Keratinocyte (primary cell): ENCODE data around the gene IKZF1. TPM values are rescaled to one million over a fixed set of nuclear protein-coding genes. Genes with fewer than 3 reads are reported as not detected.

ENCODE experiments used
- DNase-seq: peaks from one replicate; pipeline ENCODE4 v3.0.0-alpha.2; 2011; ENCODE audit warnings: low read depth, missing footprints, low spot score
- FAIRE-seq: peaks from 2 replicates; lab custom pipeline; 2011; peaks lifted over from hg19 to GRCh38; lab: Jason Lieb, UNC
- H2AFZ ChIP-seq: 2 replicates; pipeline ENCODE4 v1.6.0; 2012; ENCODE audit warnings: low read length, control low read depth, inconsistent platforms; ENCODE audit not compliant: control insufficient read depth
- H3K27ac ChIP-seq: 2 replicates; pipeline ENCODE4 v1.5.1; 2011; ENCODE audit warnings: low read length; ENCODE audit not compliant: control insufficient read depth, insufficient read depth
- H3K27me3 ChIP-seq: 3 replicates; pipeline ENCODE4 v1.6.0; 2011; ENCODE audit warnings: low read length; ENCODE audit not compliant: control insufficient read depth, insufficient read depth; ENCODE audit errors: extremely low read depth
- H3K36me3 ChIP-seq, 2 experiments: 2 replicates in 1 of 2; 3 replicates in 1 of 2; pipeline ENCODE4 v1.5.1; 2011; ENCODE audit warnings: low read length in 2 of 2, mild to moderate bottlenecking in 1 of 2; ENCODE audit not compliant: control insufficient read depth in 2 of 2, insufficient read depth in 2 of 2; ENCODE audit errors: extremely low read depth in 1 of 2
- H3K4me1 ChIP-seq: 3 replicates; pipeline ENCODE4 v1.5.1; 2011; ENCODE audit warnings: low read length; ENCODE audit not compliant: control insufficient read depth, insufficient read depth; ENCODE audit errors: extremely low read depth
- H3K4me2 ChIP-seq: 3 replicates; pipeline ENCODE4 v1.6.0; 2011; ENCODE audit warnings: low read depth, low read length; ENCODE audit not compliant: control insufficient read depth, insufficient read depth; ENCODE audit errors: extremely low read depth
- H3K4me3 ChIP-seq, 3 experiments: fragments of 200-600 bp in 1 of 3; sonication (generic) in 1 of 3; 2 replicates in 2 of 3; 3 replicates in 1 of 3; pipeline ENCODE4 v1.5.1; 2011 to 2016; ENCODE audit warnings: low read length in 3 of 3, mild to moderate bottlenecking in 3 of 3, control low read depth in 2 of 3, inconsistent platforms in 1 of 3, low read depth in 1 of 3, mixed read lengths in 1 of 3, mixed run types in 1 of 3, moderate library complexity in 1 of 3; ENCODE audit not compliant: control insufficient read depth in 2 of 3, insufficient read depth in 2 of 3; ENCODE audit errors: extremely low read depth in 1 of 3
- H3K79me2 ChIP-seq: 2 replicates; pipeline ENCODE4 v1.6.0; 2012; ENCODE audit warnings: low read length; ENCODE audit not compliant: control insufficient read depth, insufficient read depth
- H3K9ac ChIP-seq: 3 replicates; pipeline ENCODE4 v1.6.0; 2011; ENCODE audit warnings: low read length; ENCODE audit not compliant: control insufficient read depth, insufficient read depth; ENCODE audit errors: extremely low read depth
- H3K9me1 ChIP-seq: 3 replicates; pipeline ENCODE4 v1.6.0; 2011; ENCODE audit warnings: low read length; ENCODE audit not compliant: control insufficient read depth, insufficient read depth; ENCODE audit errors: extremely low read depth
- H3K9me3 ChIP-seq: 2 replicates; pipeline ENCODE4 v1.5.1; 2012; ENCODE audit warnings: low read depth, low read length; ENCODE audit not compliant: control insufficient read depth
- H4K20me1 ChIP-seq: 3 replicates; pipeline ENCODE4 v1.6.0; 2011; ENCODE audit warnings: low read length; ENCODE audit not compliant: control insufficient read depth, insufficient read depth; ENCODE audit errors: extremely low read depth
- EZH2 ChIP-seq: IDR thresholded peaks from one replicate; pipeline ENCODE4 v1.6.1; 2012; ENCODE audit warnings: inconsistent platforms, mild to moderate bottlenecking, low read length, moderate library complexity
- dilution Hi-C: fragments of 300-500 bp; cut with MboI; formaldehyde crosslinking; loops from one replicate; pipeline ENCODE4 v1.7.0; 2020; ENCODE audit warnings: low sequenced_read_pairs; ENCODE audit not compliant: extremely low pct_ligation_motif_present
- polyA plus RNA-seq, 5 experiments: library from polyadenylated mRNA; depleted of rRNA in 3 of 5; stranded (reverse) in 3 of 5; stranded (forward) in 1 of 5; unstranded in 1 of 5; fragments of >200 nt; gene quantifications; 1 replicate in 1 of 5; 2 replicates in 3 of 5; 3 replicates in 1 of 5; pipeline versions ENCODE4 v1.2.1 to v1.2.3, GENCODE V29; 2011 to 2012; ENCODE audit warnings: missing spikeins in 2 of 5, low read depth in 1 of 5, low replicate concordance in 1 of 5
- TF ChIP-seq, protein P1 (sequence below), 3 experiments: IDR thresholded peaks in 1 of 3; conservative IDR thresholded peaks in 1 of 3; optimal IDR thresholded peaks in 1 of 3; 2 replicates in 2 of 3; 3 replicates in 1 of 3; pipeline versions ENCODE3 to v1.5.1; 2011; ENCODE audit warnings: low read length in 3 of 3, mild to moderate bottlenecking in 3 of 3, moderate library complexity in 2 of 3, control low read depth in 1 of 3, inconsistent platforms in 1 of 3; ENCODE audit not compliant: insufficient read depth in 2 of 3; ENCODE audit errors: extremely low read depth in 1 of 3

IKZF1 gene
- polyA plus RNA-seq, 1 donor (not counting 4 experiments of a cell fraction or from before 2014, with no cell fraction given) = not detected

DNA sequence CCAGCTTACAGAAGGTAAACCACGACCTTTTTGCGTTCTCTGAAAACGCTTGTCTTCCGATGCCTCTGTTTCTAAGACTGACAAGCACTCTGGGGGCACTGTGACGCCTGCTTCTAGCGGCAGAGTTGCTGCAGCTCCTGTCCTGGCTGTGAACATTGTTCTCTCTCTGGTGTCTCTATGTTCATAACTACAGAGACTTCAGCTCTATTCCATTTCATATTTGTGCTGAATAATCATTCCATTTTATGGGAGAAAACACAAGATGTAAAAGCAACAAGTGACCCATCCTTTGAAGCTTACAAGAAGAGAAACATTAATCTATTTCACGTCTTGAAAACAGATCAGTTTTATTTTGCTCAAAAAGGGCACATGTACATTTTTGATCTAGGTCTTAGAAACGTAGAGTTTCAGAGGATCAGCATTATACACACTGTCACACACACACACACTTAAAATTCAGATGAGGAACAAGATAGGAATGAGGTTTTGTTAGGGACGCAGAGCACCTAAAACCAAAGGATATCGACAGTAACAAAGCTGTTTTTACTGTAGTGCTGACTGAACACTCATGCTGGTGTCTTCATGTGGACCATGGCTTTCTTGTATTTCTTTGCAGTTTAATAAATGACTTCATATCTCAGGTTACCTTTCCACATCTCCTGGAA, 3.0 kb downstream of the IKZF1 start:
- H3K9ac ChIP-seq = no peak overlapping the region
- no peaks in the 10 kb centered on the region for H3K79me2 ChIP-seq
- H3K9me3 ChIP-seq = no peaks in the 10 kb centered on the region
- H2AFZ ChIP-seq = no peak overlapping the region
- H4K20me1 ChIP-seq = no peaks in the 10 kb centered on the region
- TF ChIP-seq EZH2 = no peak
- TF ChIP-seq, protein P1, sequence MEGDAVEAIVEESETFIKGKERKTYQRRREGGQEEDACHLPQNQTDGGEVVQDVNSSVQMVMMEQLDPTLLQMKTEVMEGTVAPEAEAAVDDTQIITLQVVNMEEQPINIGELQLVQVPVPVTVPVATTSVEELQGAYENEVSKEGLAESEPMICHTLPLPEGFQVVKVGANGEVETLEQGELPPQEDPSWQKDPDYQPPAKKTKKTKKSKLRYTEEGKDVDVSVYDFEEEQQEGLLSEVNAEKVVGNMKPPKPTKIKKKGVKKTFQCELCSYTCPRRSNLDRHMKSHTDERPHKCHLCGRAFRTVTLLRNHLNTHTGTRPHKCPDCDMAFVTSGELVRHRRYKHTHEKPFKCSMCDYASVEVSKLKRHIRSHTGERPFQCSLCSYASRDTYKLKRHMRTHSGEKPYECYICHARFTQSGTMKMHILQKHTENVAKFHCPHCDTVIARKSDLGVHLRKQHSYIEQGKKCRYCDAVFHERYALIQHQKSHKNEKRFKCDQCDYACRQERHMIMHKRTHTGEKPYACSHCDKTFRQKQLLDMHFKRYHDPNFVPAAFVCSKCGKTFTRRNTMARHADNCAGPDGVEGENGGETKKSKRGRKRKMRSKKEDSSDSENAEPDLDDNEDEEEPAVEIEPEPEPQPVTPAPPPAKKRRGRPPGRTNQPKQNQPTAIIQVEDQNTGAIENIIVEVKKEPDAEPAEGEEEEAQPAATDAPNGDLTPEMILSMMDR (optimal IDR thresholded peaks at IDR 0.05 in 1 of 3, IDR thresholded peaks at IDR 0.05 in 1 of 3, conservative IDR thresholded peaks at IDR 0.05 in 1 of 3; ENCODE audit: extremely low read depth in 1 of 3, insufficient read depth in 2 of 3, low read length in 3 of 3) = no peak
- H3K9me1 ChIP-seq = no peaks in the 10 kb centered on the region
- no peaks in the 10 kb centered on the region for H3K36me3 ChIP-seq
- H3K4me2 ChIP-seq = no peak overlapping the region
- no peak overlapping the region for H3K4me3 ChIP-seq
- no peak overlapping the region for H3K27ac ChIP-seq
- H3K27me3 ChIP-seq = peaks cover 44% of the 10 kb centered on the region
- DNase-seq (no peak), FAIRE-seq (no peak)
- H3K4me1 ChIP-seq = no peaks in the 10 kb centered on the region
- dilution Hi-C loops = no loop called here

DNA sequence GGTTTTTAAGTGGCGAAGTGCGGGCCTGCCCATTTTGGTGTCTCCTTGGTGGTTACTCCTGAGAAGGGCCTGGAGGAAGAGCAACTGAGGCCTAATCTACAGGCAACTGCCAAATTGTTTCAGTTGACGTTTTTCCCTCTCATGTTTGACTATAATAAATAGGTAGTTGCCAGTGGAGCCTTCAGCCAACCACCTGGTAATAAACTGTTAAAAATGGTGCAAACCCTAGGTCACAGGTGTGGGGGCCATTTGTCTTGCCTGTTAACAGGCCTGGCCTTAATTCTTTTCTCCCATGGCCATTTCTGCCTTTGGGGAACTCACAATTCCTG, 3.7 kb downstream of the IKZF1 start:
- no peaks in the 10 kb centered on the region for H3K36me3 ChIP-seq
- no peak overlapping the region for H3K9ac ChIP-seq
- H3K27me3 ChIP-seq = peaks cover 37% of the 10 kb centered on the region
- H3K4me1 ChIP-seq = no peaks in the 10 kb centered on the region
- no peak overlapping the region for H3K27ac ChIP-seq
- TF ChIP-seq, protein P1 (optimal IDR thresholded peaks at IDR 0.05 in 1 of 3, IDR thresholded peaks at IDR 0.05 in 1 of 3, conservative IDR thresholded peaks at IDR 0.05 in 1 of 3; ENCODE audit: extremely low read depth in 1 of 3, insufficient read depth in 2 of 3, low read length in 3 of 3) = no peak
- no peak for TF ChIP-seq EZH2
- no peak overlapping the region for H2AFZ ChIP-seq
- no peaks in the 10 kb centered on the region for H3K9me3 ChIP-seq
- H3K4me3 ChIP-seq = no peak overlapping the region
- no peaks in the 10 kb centered on the region for H4K20me1 ChIP-seq
- dilution Hi-C loops = no loop called here
- FAIRE-seq (no peak), DNase-seq (no peak)
- no peak overlapping the region for H3K4me2 ChIP-seq
- H3K9me1 ChIP-seq = no peaks in the 10 kb centered on the region
- H3K79me2 ChIP-seq = no peaks in the 10 kb centered on the region
